HG02885 (cell line): ENCODE results near the gene TNFAIP1.
A peak's percentile ranks its signal among the peaks of the same experiment; 100 is the strongest.
"Not testable (repeated sequence)": the region's sequence is repeated elsewhere in the genome, so short reads cannot be mapped to it uniquely, and the experiment has no call there.

ENCODE experiments used
- ATAC-seq: cut with Tn5 transposase; IDR thresholded peaks from one replicate; pipeline ENCODE4 v1.9.1; 2021; ENCODE audit warnings: mild to moderate bottlenecking; ENCODE audit not compliant: unreplicated experiment, poor library complexity

TNFAIP1 gene

GRCh38 chr17:28324267-28324745 is 11.3 kb upstream of the TNFAIP1 start:
- no peak for ATAC-seq

GRCh38 chr17:28324781-28325180 is 10.8 kb upstream of the TNFAIP1 start:
- ATAC-seq = no peak

GRCh38 chr17:28325211-28325610 is 10.3 kb upstream of the TNFAIP1 start:
- no peak for ATAC-seq

- ATAC-seq = no peak
Measured at GRCh38 chr17:28326114-28326513, 9.4 kb upstream of the TNFAIP1 start.

GRCh38 chr17:28327031-28327607 is 8.4 kb upstream of the TNFAIP1 start:
- ATAC-seq = peak; percentile 69

GRCh38 chr17:28327709-28328108 is 7.9 kb upstream of the TNFAIP1 start:
- ATAC-seq = no peak

GRCh38 chr17:28328325-28328724 is 7.2 kb upstream of the TNFAIP1 start:
- no peak for ATAC-seq

- ATAC-seq = no peak
Measured at GRCh38 chr17:28330671-28331070, 4.9 kb upstream of the TNFAIP1 start.

- no peak for ATAC-seq
Measured at GRCh38 chr17:28331891-28332420, 3.6 kb upstream of the TNFAIP1 start.

GRCh38 chr17:28333083-28333746 is 2.3 kb upstream of the TNFAIP1 start:
- ATAC-seq = no peak

GRCh38 chr17:28334171-28334570 is 1.4 kb upstream of the TNFAIP1 start:
- no peak for ATAC-seq

GRCh38 chr17:28334666-28335200 is 828 bp upstream of the TNFAIP1 start:
- ATAC-seq = no peak

GRCh38 chr17:28335959-28336871 is 654 bp downstream of the TNFAIP1 start:
- ATAC-seq = no peak

GRCh38 chr17:28338056-28338768 is 2.7 kb downstream of the TNFAIP1 start:
- no peak for ATAC-seq

- ATAC-seq = not testable (repeated sequence)
Measured at GRCh38 chr17:28338769-28339212, 3.2 kb downstream of the TNFAIP1 start.

- no peak for ATAC-seq
Measured at GRCh38 chr17:28339431-28339830, 3.9 kb downstream of the TNFAIP1 start.

GRCh38 chr17:28340374-28340773 is 4.8 kb downstream of the TNFAIP1 start:
- ATAC-seq = no peak

- ATAC-seq = no peak
Measured at GRCh38 chr17:28341516-28341915, 6.0 kb downstream of the TNFAIP1 start.

- no peak for ATAC-seq
Measured at GRCh38 chr17:28342313-28342712, 6.8 kb downstream of the TNFAIP1 start.

GRCh38 chr17:28343491-28343932 is 8.0 kb downstream of the TNFAIP1 start:
- ATAC-seq = no peak
